GM19397 (cell line): Measurements from ENCODE around the gene SSU72.
A peak's percentile ranks its signal among the peaks of the same experiment; 100 is the strongest.
"Not testable (repeated sequence)": the region's sequence is repeated elsewhere in the genome, so short reads cannot be mapped to it uniquely, and the experiment has no call there.

ENCODE experiments used
- ATAC-seq: cut with Tn5 transposase; IDR thresholded peaks from one replicate; pipeline ENCODE4 v1.9.1; 2021; ENCODE audit warnings: mild to moderate bottlenecking, moderate library complexity; ENCODE audit not compliant: unreplicated experiment

SSU72 gene

DNA sequence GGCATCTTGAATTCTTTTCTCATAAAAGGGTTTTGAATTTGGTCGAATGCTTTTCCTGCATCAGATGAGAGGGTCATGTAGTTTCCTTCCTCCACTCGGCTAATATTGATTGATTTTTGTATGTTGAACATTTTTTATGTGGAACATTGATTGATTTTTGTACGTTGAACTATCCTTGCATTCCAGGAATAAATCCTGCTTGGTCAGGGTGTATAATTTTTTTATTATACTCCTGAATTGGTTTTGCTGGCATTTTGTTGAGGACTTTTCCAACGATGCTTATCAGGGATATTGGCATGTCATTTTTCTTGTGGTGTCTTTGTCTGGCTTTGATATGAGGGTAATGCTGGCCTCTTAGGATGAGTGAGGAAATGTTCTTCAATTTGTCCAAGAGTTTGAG lies 42.7 kb downstream of the SSU72 start:
- ATAC-seq = no peak

DNA sequence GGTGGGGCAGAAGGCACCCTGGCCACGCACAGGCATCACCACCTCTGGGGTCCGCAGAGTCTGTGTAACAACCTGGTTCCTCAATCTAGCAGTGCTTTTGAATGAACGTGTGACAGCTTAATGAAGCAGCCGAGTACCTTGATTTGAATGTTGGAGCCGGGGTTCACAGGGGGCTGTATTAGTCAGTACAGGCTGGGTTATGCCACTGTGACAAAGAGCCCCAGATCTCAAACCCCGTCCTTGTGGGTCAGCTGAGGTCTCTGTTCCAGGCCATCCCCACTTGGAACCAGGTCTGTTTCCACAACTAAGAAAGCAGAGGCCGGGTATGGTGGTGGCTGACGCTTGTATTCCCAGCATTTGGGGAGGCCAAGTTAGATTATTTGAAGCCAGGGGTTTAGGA lies 44.7 kb downstream of the SSU72 start:
- no peak for ATAC-seq

DNA sequence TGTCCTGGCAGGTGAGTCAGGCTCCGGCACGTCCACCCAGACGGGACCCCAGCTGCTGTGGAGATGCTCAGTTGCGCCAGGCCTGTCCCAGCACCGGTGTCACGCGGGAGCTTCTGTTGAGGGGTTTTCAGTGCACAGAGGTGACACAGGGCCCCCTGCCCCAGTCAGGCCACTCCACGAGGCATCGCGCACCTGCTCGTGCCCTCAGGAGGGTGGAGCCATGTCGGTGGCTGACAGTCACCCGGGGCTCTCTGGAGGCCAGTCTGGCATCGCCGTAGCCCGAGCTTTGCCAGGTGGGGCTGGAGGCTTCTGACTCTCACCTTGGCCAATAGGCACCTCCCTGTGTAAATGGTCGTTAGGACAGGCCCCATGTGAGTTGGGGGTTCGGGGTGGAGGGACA lies 45.3 kb downstream of the SSU72 start:
- no peak for ATAC-seq

DNA sequence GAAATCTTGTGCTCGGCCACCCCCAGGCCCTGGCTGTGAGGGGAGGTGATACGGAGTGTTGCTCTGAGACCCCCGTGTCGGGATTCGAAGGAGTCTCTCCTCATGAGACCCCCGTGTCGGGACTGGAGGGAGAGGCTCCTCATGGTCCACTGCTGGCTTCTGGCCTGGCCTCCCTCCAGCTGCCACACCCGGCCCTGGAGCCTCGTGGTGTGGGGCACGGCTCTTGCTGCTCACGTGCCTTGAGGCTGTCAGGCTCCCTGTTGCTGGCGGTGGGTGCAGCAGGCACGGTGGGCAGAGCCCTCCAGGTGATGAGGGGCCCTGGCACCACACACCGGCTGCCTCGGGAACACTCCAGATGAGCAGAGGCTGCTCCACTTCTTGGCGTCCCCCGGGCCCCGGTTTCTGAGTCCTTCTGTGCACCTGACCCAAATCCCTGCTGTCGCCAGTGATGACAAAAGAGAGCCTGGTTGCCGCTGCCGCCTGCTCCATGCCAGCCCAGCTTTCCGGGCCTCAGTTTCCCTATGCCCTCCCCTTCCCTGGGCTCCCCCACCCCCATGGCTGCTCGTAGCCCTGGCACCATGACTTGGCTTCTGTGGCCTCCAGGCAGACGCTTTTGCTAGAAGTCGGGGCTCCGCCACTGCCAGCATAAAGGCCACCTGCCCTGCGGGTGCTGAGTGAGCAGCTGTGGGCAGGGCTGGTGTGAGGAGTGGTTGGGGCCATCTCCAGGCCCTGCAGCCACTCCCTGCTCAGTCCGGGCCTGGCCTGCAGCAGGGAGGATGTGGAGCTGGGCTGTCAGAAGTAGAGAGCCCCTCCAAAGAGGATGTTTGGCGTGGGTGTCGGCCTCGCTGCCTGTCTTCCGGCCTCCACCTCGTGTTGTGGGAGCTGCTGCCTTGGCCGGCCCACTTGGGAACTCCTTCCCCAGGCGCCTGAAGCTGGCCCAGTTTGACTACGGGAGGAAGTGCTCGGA lies 46.1 kb downstream of the SSU72 start:
- no peak for ATAC-seq

DNA sequence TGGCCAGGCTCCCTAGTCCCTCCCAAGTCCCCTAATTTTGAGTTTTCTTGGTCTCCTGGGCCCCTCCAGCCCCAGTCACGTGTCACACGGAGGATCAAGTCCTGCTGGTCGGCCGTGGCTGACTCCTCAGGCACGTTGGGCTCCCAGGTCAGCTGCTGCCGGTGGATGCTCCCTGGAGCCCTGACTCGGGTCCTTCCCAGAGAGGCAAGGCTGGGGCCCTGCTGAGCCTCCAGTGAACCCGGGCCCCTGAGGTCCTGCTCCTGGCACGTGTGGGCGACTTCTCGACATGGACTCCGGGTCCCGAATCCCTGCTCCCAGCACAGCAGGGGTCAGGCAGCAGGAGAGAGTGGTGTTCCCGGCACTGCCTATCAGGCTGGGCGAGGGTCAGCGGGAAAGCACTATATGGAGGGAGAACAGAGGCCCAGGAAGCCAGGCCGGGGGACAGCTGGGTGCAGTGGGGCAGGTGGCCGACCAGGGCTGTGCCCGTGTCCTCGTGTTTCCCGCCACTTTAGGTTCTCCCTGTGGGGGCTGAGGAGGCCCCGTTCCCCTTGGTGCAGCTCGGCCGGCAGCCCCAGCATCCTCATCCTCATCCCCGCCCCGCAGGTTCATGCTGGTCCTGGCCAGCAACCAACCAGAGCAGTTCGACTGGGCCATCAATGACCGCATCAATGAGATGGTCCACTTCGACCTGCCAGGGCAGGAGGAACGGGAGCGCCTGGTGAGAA lies 47.4 kb downstream of the SSU72 start:
- ATAC-seq = no peak

DNA sequence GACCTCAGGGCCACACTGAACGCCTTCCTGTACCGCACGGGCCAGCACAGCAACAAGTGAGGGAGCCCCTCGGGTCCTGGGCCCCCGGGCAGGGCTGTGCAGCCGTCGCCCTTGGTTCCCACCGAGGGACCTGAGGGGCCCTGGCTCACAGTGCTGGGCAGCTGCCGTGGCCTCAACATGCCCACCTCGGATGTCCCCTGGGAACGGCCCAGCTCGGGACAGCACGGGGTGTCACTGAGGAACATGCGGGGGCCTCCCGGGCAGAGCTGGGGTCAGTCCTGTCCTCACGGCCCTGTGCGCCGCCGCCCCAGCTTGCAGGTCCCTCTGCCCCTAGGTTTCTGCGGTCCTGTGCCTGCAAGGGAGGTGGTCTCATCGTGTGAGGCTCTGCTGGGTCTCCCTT lies 48.2 kb downstream of the SSU72 start:
- ATAC-seq = not testable (repeated sequence)

DNA sequence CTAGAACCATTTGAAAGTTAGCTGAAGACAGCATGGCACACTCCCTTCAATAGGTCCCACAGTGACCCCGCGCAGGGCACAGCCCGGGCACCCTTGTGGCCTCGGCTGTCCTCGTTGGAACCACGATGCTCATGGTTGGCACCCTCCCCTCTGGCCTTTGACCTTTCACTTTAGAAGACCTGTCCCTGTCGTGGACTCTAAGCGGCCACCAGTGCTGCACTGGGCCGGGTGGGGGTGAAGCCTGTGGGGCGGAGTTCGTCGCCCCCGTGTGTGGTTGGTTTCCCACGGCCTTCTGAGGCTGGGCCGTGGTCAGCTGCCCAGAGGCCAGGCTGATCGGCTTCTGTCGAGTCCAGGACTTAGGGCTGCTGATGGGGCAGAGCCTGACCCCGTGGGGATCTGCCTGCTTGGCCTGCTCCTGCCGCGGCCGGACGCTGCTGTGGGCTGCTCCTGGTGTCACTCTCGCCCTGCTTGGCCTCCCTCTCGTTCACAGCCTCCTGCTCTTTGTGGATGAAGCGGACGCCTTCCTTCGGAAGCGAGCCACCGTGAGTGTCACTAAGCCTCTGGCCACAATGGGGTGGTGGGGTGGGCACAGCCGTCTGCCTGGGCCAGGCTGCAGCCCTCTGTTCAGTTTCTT lies 49.8 kb downstream of the SSU72 start:
- ATAC-seq = not testable (repeated sequence)

DNA sequence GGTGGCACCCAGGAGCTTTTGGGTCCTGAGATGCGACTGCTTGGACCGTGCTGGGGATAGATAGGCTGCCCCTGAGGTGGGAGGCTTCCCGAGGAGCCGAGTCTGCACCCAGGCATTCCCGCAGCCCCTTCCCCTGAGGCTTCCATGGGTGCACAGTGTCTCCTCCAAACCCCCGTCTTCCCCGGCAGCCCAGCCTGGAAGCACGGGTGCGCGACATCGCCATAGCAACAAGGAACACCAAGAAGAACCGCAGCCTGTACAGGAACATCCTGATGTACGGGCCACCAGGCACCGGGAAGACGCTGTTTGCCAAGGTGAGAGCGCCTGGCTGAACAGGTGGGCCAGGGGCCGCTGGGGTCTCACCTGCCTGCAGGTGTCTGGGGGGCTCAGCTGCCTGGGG lies 51.0 kb downstream of the SSU72 start:
- not testable (repeated sequence) for ATAC-seq

DNA sequence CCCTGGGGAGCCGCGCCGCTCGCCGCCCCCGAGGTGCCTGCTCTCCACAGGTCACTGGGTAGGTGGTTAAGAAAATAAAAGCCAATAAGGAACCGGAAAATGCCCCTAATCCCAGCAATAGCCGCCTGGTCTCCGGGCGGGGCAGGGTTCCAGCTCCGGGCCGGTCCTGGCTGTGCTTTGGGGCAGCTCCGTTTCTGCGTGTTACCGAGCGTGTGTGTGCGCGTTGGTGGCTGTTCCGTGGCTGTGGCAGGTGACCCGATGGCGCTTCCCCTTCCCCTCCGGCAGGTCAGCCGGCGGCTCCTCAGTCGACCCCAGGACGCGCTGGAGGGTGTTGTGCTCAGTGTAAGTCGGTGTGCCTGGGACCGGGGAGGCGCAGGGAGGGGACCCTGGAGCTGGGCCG lies 51.4 kb downstream of the SSU72 start:
- ATAC-seq = not testable (repeated sequence)

DNA sequence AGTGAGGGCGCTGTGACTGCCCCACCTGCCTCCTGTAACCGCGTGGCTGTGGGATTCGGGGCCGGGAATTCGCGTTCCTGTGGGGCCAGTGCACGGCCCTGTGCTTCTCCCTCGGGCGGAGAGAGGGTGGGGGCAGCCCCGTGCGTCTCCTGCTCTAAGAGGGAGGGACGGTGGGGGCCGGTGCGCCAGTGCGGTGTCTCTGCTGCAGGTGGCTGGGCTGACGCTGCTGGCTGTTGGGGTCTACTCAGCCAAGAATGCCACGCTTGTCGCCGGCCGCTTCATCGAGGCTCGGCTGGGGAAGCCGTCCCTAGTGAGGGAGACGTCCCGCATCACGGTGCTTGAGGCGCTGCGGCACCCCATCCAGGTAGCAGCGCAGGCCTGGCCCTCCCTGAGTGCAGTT lies 52.1 kb downstream of the SSU72 start:
- ATAC-seq = not testable (repeated sequence)

DNA sequence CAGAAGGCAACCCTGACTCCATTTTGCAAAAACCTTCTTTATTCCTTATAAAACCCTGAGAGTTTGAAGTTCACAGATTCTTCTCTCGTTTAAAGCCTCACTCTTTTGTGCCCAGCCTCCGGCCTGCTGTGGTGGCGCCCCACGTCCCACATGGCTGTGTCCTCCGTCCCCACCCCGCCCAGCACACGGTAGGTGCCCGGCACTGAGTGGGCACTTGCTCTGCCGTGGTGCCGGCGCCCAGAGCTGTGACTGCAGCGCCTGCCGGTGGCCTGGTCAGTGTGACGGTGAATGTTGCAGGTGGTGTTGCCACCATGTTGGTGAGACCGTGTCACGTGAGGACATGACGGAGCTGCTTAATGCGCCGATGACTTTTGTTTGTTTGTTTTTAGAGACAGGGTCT lies 53.3 kb downstream of the SSU72 start:
- ATAC-seq = no peak

DNA sequence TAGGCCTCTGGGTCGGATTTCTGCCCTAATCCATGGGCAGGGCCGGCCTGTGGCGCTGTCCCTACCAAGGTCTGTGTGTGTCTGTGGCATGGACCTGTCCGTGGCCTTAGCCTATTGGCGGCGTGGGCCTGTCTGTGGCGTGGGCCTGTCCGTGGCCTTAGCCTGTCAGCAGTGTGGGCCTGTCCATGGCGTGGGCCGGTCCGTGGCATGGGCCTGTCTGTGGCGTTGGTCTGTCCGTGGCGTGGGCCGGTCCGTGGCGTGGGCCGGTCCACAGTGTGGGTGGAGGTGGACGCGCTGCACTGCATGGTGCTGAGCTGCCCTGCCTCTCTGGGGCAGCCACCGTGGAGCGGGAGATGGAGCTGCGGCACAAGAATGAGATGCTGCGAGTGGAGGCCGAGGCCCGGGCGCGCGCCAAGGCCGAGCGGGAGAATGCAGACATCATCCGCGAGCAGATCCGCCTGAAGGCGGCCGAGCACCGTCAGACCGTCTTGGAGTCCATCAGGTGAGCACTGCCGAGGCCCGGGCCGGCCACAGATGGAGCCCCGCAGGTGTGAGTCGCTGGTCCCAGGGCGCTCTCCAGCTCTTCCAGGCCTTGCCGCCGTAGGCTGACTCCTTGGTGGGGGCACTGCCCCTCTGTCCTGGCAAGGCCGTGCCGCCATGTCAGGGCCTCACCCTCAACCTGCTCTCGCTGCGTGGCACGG lies 54.7 kb downstream of the SSU72 start:
- ATAC-seq = not testable (repeated sequence)

DNA sequence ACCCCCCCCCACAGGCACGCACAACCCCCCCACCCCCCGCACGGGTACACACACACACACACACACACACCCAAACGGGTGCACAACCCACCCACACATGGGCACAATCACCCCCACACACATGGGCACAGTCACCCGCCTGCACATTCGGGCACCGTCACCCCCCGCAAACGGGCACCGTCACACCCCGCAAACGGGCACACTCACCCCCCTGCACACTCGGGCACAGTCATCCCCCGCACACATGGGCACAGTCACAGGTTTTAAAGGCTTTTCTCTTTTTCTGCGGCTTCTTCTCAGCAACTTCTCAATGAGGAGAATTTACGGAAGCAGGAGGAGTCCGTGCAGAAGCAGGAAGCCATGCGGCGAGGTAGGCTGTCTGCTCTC lies 56.0 kb downstream of the SSU72 start:
- not testable (repeated sequence) for ATAC-seq

DNA sequence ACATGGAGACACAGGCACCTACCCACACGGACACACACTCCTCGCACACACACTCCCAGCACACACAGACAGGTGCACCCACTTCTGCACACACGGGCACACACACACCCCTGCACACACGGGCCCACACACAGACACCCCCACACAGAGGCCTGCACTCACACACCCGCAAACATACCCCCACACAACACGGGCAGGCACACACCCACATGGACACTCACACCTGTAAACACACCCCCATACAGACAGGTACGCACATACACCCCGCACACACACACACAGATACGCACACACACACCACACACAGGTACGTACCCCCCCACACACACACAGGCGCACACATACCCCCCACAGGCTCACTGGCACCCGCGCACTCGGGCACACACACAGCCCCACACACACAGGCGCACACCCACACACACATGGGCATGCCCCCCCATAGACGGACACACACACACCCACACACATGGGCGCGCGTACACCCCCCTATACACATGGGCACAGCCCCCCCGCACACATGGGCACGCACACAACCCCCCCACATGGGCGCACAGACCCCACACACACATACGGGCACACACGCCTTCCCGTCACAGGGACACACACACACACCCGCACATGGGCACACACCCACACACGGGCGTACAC lies 56.6 kb downstream of the SSU72 start:
- no peak for ATAC-seq

DNA sequence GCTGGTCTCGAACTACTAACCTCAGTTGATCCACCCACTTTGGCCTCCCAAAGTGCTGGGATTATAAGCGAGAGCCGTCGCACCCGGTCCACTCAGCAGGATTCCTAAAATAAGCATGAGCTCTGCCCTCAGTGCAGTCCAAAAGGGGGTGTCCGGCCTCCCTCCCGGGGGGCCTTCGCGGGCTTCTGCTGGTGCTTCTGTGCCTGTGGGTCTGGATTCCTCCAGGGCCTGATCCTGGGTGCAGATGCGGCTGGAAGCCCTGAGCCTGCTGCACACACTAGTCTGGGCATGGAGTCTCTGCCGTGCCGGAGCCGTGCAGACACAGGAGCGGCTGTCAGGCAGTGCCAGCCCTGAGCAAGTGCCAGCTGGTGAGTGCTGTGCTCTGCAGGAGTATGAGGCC lies 57.7 kb downstream of the SSU72 start:
- not testable (repeated sequence) for ATAC-seq

DNA sequence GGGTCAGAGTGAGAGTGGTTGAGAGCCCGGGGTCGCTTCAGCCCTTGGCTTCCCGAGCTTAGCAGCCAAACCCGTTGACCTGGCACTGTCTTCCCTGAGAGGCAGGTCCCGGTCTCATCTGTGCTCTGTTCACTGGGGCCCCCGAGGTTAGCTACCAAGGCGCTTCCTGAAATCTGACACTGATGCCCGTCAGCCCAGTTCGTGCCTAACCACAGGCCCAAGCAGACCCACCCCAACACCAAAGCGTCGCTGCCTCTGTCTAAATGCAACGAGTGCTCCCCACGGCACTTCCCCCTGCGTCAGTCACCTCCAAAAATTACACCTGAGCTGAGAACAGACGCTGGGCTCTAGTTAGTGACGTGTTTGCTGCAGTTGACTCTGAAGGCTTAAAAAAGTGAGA lies 60.3 kb downstream of the SSU72 start:
- not testable (repeated sequence) for ATAC-seq

DNA sequence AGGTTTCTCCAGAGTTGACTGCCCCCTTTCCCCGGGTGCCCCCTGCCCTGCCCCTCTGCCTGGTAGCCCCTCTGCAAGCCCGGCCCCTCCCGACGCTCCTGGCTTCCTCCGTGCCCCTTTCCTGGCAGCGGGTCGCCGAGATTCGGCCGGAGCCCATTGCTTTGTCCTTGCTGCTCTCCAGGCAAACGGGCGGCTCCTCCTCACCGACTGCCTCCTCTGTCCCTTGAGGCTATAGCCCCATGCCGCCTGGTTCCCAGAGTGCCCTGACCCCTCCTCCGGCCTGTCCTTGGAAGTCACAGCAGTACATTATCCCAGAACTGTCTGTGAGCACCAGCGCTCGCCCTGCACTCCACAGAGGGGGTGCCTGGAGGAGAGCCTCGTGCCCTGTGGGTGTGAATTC lies 61.0 kb downstream of the SSU72 start:
- not testable (repeated sequence) for ATAC-seq

DNA sequence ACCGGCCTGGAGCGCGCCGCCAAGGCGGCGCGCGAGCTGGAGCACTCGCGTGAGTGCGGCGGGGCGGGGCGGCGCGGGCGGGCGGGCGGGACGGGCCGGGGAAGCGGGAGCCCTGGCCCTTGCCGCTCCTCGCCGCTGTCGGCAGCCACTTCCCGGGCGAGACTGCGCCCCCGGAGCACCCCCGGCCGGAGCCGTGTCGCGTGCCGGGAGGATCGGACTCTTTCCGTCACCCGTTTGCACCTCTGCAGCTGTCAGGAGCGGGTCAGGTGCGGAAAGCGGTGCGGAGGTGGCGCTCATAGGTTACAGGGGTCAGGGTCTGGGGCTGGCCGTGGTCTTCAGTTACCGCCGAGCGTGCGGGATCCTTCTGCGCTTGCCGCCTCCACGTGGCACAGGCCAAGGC lies 62.2 kb downstream of the SSU72 start:
- ATAC-seq = peak; percentile 5

DNA sequence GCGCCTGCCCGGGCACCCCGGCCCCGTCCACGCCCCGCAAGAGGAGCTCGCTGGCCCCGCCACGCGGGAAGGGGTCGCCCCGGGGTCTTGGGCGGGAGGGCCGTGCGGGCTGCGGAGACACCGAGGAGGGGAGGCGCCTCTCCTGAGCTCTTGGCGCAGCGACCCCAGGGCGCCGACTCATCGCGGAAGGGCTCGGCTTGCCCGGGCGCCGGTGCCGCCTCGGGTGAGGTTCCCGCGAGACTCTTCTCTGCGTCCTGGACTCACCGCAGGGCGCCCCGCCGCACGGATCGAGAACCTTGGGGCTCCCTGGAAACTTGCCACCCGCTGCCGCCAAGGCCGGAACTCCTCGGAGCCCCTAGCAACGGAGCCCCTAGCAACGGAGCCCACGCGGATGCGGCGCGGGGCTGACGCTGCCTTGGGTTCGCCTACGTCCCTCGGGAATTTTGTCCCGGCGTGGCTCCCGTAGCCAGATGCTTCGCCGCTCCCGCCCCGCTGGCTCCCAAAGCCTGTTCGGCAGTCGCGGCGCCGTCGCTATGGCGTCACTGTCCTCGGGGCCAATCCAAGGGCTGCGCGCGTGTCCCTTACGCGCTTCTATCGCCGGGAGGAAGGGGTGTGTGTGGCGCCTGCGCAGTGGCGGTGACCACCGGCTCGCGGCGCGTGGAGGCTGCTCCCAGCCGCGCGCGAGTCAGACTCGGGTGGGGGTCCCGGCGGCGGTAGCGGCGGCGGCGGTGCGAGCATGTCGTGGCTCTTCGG lies 63.0 kb downstream of the SSU72 start, which contains the start of gene ATAD3A:
Gene ATAD3A, plus strand, starts transcription at position 630 of the 753 bp plus-strand sequence. Its CDS starts 107 bp downstream, at position 737.
- peak; percentile 87 for ATAC-seq
